A549 (cell line): Measurements from ENCODE around the gene ZNF532. TPM values are rescaled to one million over a fixed set of nuclear protein-coding genes. Genes with fewer than 3 reads are reported as not detected.

Source experiments
- ATAC-seq, 2 experiments: fragments of 200-7000 bp in 1 of 2; fragments of >200 bp in 1 of 2; cut with Nextera tagmentation in 1 of 2; cut with Tn5 transposase in 1 of 2; 3 replicates each; pipeline versions ENCODE4 v1.8.0 to v1.9.1; 2018 to 2020; ENCODE audit warnings: mild to moderate bottlenecking in 1 of 2, moderate library complexity in 1 of 2
- CTCF ChIA-PET: fragments of 300-600 bp; sonication (Branson Sonifier 250); formaldehyde crosslinking; extraction: SDS; loops from one replicate; lab custom pipeline; 2021; ENCODE audit warnings: antibody characterized with exemption, inconsistent platforms; lab: Yijun Ruan, JAX
- POLR2A ChIA-PET: fragments of 350-600 bp; formaldehyde crosslinking; extraction: SDS; loops from one replicate; lab custom pipeline; 2021; ENCODE audit warnings: antibody characterized with exemption, inconsistent platforms; lab: Yijun Ruan, JAX
- DNase-seq, 2 experiments: peaks; one replicate each; pipeline versions ENCODE4 v3.0.0 to v3.0.0-alpha.2; 2011 to 2016; ENCODE audit warnings: low read depth in 1 of 2, low spot score in 1 of 2
- FAIRE-seq: peaks from 2 replicates; lab custom pipeline; 2011; peaks lifted over from hg19 to GRCh38; lab: Jason Lieb, UNC
- H3K27ac ChIP-seq, 2 experiments: fragments of >200 bp; sonication (Bioruptor Twin); formaldehyde crosslinking; 3 replicates each; pipeline ENCODE4 v1.5.1; 2016 to 2017
- H3K4me1 ChIP-seq: fragments of >200 bp; sonication (Bioruptor Twin); formaldehyde crosslinking; 3 replicates; pipeline ENCODE4 v1.6.1; 2016
- H3K4me2 ChIP-seq: fragments of >200 bp; sonication (Bioruptor Twin); formaldehyde crosslinking; 3 replicates; pipeline ENCODE4 v1.6.1; 2016
- H3K4me3 ChIP-seq: fragments of >200 bp; sonication (Bioruptor Twin); formaldehyde crosslinking; 3 replicates; pipeline ENCODE4 v1.5.1; 2016
- H3K9me3 ChIP-seq: fragments of >200 bp; sonication (Bioruptor Twin); formaldehyde crosslinking; 3 replicates; pipeline ENCODE4 v1.6.1; 2016
- BHLHE40 ChIP-seq: IDR thresholded peaks from 2 replicates; pipeline ENCODE4 v1.6.1; 2012; ENCODE audit warnings: low read depth, low read length, inconsistent platforms
- CEBPB ChIP-seq, 2 experiments: fragments of >200 bp in 1 of 2; sonication (Bioruptor Twin) in 1 of 2; formaldehyde crosslinking in 1 of 2; IDR thresholded peaks; 2 replicates each; pipeline ENCODE4 v1.6.1; 2012 to 2016
- CHD2 ChIP-seq: fragments of 150-350 bp; IDR thresholded peaks from 2 replicates; pipeline ENCODE4 v1.6.1; 2014; ENCODE audit warnings: low read length; ENCODE audit not compliant: partially characterized antibody
- CHD4 ChIP-seq: fragments of 200-600 bp; sonication (generic); IDR thresholded peaks from 2 replicates; pipeline ENCODE4 v1.6.1; 2016; ENCODE audit warnings: antibody characterized with exemption, mild to moderate bottlenecking, borderline replicate concordance
- EHF ChIP-seq: fragments of 250-450 bp; sonication (Bioruptor Pico); IDR thresholded peaks from 2 replicates; pipeline ENCODE4 v1.5.0; 2020; ENCODE audit warnings: mild to moderate bottlenecking
- EHMT2 ChIP-seq: fragments of 200-600 bp; sonication (generic); IDR thresholded peaks from 2 replicates; pipeline ENCODE4 v1.6.1; 2016; ENCODE audit warnings: antibody characterized with exemption, low read depth, mild to moderate bottlenecking, moderate library complexity
- FOXS1 ChIP-seq: fragments of 250-450 bp; sonication (Bioruptor Pico); IDR thresholded peaks from 2 replicates; pipeline ENCODE4 v1.5.0; 2020; ENCODE audit warnings: mild to moderate bottlenecking, moderate library complexity
- GATA3 ChIP-seq: IDR thresholded peaks from 2 replicates; pipeline ENCODE4 v1.6.1; 2012; ENCODE audit warnings: borderline replicate concordance
- HDAC2 ChIP-seq: fragments of 200-600 bp; sonication (generic); IDR thresholded peaks from 2 replicates; pipeline ENCODE4 v1.6.1; 2016
- MYC ChIP-seq: IDR thresholded peaks from 2 replicates; pipeline ENCODE4 v1.6.1; 2012; ENCODE audit warnings: mild to moderate bottlenecking, inconsistent platforms, low read length, improper control_type of control experiment, borderline replicate concordance
- POLR2A ChIP-seq: IDR thresholded peaks from 2 replicates; pipeline ENCODE4 v1.6.1; 2012; ENCODE audit warnings: mild to moderate bottlenecking, low read length
- RARB ChIP-seq: fragments of 250-450 bp; sonication (Bioruptor Pico); IDR thresholded peaks from 2 replicates; pipeline ENCODE4 v1.8.0; 2021; ENCODE audit warnings: mild to moderate bottlenecking, moderate library complexity
- RCOR1 ChIP-seq: fragments of 150-350 bp; IDR thresholded peaks from 2 replicates; pipeline ENCODE4 v1.6.1; 2014; ENCODE audit warnings: antibody characterized with exemption, low read length, low read depth
- RFX5 ChIP-seq: fragments of 450-650 bp; IDR thresholded peaks from 2 replicates; pipeline ENCODE4 v1.7.1; 2014; ENCODE audit warnings: antibody characterized with exemption, mild to moderate bottlenecking, moderate library complexity
- RNF2 ChIP-seq: fragments of 200-600 bp; sonication (generic); IDR thresholded peaks from 2 replicates; pipeline ENCODE4 v1.6.1; 2016; ENCODE audit warnings: low read depth, mild to moderate bottlenecking, antibody characterized with exemption, moderate library complexity, borderline replicate concordance
- SMC3 ChIP-seq: fragments of >200 bp; sonication (Bioruptor Twin); formaldehyde crosslinking; IDR thresholded peaks from 3 replicates; pipeline ENCODE4 v1.6.1; 2018; ENCODE audit warnings: inconsistent platforms
- SREBF2 ChIP-seq: fragments of 450-650 bp; IDR thresholded peaks from 2 replicates; pipeline ENCODE4 v1.6.1; 2014; ENCODE audit warnings: mild to moderate bottlenecking, moderate library complexity
- TFCP2L1 ChIP-seq: fragments of 250-450 bp; sonication (Bioruptor Pico); IDR thresholded peaks from 2 replicates; pipeline ENCODE4 v1.5.0; 2021; ENCODE audit warnings: mild to moderate bottlenecking
- ZC3H11A ChIP-seq: fragments of 450-650 bp; IDR thresholded peaks from 2 replicates; pipeline ENCODE4 v1.6.1; 2014; ENCODE audit warnings: antibody characterized with exemption, mild to moderate bottlenecking
- WGBS: methylation state at CpG from one replicate; pipeline ENCODE4 v1.1.6; 2017; ENCODE audit errors: missing lambda C conversion rate; 5-methylcytosine and 5-hydroxymethylcytosine counted together
- polyA plus RNA-seq, 4 experiments: library from polyadenylated mRNA; depleted of rRNA in 3 of 4; stranded (reverse); fragments of >200 nt; fragmentation: RNase III in 1 of 4; extraction: RNeasy Plus Mini Kit Qiagen cat#74134 plus additional on column Dnase treatment in 1 of 4; gene quantifications; 2 replicates in 3 of 4; 3 replicates in 1 of 4; pipeline ENCODE4 v1.2.3, GENCODE V29; 2011 to 2017
- TF ChIP-seq, protein P1 (sequence below): fragments of >200 bp; sonication (Bioruptor Twin); formaldehyde crosslinking; IDR thresholded peaks from 2 replicates; pipeline ENCODE4 v1.6.1; 2016
- TF ChIP-seq, protein P2 (sequence below): fragments of >200 bp; sonication (Bioruptor Twin); formaldehyde crosslinking; IDR thresholded peaks from 3 replicates; pipeline ENCODE4 v1.5.1; 2016
- TF ChIP-seq, protein P3 (sequence below): fragments of >200 bp; sonication (Bioruptor Twin); formaldehyde crosslinking; IDR thresholded peaks from 3 replicates; pipeline ENCODE4 v1.6.1; 2016
- TF ChIP-seq, protein P4 (sequence below): fragments of 200-600 bp; sonication (generic); IDR thresholded peaks from 2 replicates; pipeline ENCODE4 v1.6.1; 2016; ENCODE audit warnings: antibody characterized with exemption, mild to moderate bottlenecking, moderate library complexity
- TF ChIP-seq, protein P5 (sequence below): fragments of 150-350 bp; IDR thresholded peaks from 2 replicates; pipeline ENCODE4 v1.6.1; 2014; ENCODE audit warnings: low read depth, mild to moderate bottlenecking, low read length
- TF ChIP-seq, protein P6 (sequence below): IDR thresholded peaks from 2 replicates; pipeline ENCODE4 v1.6.1; 2012
- TF ChIP-seq, protein P7 (sequence below): IDR thresholded peaks from 2 replicates; pipeline ENCODE4 v1.6.1; 2012

The ZNF532 gene
- polyA plus RNA-seq, 2 of the 4 experiments (the other 2 are of a cell fraction) = 26.8 to 64.6 TPM

DNA sequence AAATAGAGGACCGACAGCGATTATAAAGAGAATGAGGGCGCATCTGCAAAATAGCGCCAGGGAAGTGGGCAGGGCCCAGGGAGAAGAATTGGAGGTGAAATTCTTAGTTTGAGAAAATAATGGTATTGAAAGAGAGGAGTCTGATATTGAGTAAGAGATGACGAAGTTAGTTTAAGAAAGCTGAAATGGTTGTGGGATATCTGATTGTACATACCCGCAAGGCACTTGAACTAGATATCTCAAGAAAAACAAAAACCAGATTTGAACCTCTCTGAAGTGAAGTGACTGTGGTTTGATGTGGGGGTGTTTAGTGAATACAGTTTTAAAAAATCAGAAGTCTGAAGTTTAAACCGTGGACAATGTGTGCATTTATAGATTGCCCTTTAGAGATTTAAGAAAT is 38.9 kb downstream of the ZNF532 start:
- no peak for ATAC-seq
- H3K27ac ChIP-seq = no peak overlapping the region
- no peaks in the 10 kb centered on the region for H3K9me3 ChIP-seq
- no peak for FAIRE-seq
- POLR2A ChIA-PET = no interaction called here
- no peak for DNase-seq
- no peak overlapping the region for H3K4me3 ChIP-seq
- TF ChIP-seq, protein P1, sequence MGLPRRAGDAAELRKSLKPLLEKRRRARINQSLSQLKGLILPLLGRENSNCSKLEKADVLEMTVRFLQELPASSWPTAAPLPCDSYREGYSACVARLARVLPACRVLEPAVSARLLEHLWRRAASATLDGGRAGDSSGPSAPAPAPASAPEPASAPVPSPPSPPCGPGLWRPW = no peak
- TF ChIP-seq RNF2 = no peak
- TF ChIP-seq, protein P2, sequence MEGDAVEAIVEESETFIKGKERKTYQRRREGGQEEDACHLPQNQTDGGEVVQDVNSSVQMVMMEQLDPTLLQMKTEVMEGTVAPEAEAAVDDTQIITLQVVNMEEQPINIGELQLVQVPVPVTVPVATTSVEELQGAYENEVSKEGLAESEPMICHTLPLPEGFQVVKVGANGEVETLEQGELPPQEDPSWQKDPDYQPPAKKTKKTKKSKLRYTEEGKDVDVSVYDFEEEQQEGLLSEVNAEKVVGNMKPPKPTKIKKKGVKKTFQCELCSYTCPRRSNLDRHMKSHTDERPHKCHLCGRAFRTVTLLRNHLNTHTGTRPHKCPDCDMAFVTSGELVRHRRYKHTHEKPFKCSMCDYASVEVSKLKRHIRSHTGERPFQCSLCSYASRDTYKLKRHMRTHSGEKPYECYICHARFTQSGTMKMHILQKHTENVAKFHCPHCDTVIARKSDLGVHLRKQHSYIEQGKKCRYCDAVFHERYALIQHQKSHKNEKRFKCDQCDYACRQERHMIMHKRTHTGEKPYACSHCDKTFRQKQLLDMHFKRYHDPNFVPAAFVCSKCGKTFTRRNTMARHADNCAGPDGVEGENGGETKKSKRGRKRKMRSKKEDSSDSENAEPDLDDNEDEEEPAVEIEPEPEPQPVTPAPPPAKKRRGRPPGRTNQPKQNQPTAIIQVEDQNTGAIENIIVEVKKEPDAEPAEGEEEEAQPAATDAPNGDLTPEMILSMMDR = no peak
- no peak for TF ChIP-seq TFCP2L1 (CRISPR knock-in tag)
- TF ChIP-seq BHLHE40 = no peak
- TF ChIP-seq, protein P3, sequence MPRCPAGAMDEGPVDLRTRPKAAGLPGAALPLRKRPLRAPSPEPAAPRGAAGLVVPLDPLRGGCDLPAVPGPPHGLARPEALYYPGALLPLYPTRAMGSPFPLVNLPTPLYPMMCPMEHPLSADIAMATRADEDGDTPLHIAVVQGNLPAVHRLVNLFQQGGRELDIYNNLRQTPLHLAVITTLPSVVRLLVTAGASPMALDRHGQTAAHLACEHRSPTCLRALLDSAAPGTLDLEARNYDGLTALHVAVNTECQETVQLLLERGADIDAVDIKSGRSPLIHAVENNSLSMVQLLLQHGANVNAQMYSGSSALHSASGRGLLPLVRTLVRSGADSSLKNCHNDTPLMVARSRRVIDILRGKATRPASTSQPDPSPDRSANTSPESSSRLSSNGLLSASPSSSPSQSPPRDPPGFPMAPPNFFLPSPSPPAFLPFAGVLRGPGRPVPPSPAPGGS = no peak
- TF ChIP-seq RARB (CRISPR knock-in tag) = no peak
- TF ChIP-seq, protein P4, sequence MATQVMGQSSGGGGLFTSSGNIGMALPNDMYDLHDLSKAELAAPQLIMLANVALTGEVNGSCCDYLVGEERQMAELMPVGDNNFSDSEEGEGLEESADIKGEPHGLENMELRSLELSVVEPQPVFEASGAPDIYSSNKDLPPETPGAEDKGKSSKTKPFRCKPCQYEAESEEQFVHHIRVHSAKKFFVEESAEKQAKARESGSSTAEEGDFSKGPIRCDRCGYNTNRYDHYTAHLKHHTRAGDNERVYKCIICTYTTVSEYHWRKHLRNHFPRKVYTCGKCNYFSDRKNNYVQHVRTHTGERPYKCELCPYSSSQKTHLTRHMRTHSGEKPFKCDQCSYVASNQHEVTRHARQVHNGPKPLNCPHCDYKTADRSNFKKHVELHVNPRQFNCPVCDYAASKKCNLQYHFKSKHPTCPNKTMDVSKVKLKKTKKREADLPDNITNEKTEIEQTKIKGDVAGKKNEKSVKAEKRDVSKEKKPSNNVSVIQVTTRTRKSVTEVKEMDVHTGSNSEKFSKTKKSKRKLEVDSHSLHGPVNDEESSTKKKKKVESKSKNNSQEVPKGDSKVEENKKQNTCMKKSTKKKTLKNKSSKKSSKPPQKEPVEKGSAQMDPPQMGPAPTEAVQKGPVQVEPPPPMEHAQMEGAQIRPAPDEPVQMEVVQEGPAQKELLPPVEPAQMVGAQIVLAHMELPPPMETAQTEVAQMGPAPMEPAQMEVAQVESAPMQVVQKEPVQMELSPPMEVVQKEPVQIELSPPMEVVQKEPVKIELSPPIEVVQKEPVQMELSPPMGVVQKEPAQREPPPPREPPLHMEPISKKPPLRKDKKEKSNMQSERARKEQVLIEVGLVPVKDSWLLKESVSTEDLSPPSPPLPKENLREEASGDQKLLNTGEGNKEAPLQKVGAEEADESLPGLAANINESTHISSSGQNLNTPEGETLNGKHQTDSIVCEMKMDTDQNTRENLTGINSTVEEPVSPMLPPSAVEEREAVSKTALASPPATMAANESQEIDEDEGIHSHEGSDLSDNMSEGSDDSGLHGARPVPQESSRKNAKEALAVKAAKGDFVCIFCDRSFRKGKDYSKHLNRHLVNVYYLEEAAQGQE = no peak
- TF ChIP-seq ZC3H11A = no peak
- TF ChIP-seq POLR2A = no peak
- no peak for TF ChIP-seq MYC
- no peak for TF ChIP-seq RFX5
- no peak for TF ChIP-seq CEBPB (IDR thresholded peaks at IDR 0.05)
- no peak for TF ChIP-seq EHMT2
- TF ChIP-seq CHD2 = no peak
- TF ChIP-seq FOXS1 (CRISPR knock-in tag) = no peak
- TF ChIP-seq RCOR1 = no peak
- TF ChIP-seq HDAC2 = no peak
- TF ChIP-seq GATA3 = no peak
- CTCF ChIA-PET = interaction anchor here (1.0 kb wide), 1 partner anchor 167 kb away, joined by 5 read pairs; no protein-coding TSS in a partner anchor
- 95% methylated on average over 7 of the region's 7 CpGs for WGBS
- H3K4me1 ChIP-seq = 0 out of 3 replicates have a peak, but pooled peaks cover 4% of the 10 kb centered on the region
- no peak overlapping the region for H3K4me2 ChIP-seq

DNA sequence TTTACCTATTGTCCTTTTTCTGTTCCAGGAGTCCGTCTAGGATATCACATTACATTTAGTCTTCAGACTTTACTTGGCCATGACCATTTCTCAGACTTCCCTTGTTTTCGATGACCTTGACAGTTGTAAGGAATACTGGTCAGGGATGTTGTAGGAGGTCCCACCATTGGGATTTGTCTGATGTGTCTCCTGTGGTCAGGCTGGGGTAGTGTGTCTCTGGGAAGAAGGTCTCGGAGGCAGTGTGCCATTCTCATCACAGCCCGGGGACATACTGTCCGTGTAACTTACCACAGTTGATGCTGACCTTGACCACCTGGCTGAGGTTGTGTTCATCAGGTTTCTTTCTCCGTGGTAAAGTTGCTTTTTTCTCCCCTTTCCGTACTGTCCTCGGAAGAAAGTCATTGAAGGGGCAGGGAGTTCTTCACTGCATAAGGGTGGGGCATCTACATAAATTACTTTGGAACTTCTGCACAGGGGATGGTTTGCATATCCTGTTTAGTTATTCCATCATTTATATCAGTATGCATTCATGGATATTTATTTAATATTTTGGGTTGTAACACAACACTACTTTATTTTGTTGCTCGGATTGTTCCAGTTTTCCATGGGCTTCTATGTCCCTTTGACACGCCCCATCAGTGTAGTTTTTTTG is 41.2 kb downstream of the ZNF532 start:
- H3K4me1 ChIP-seq = peaks cover 10% of the 10 kb centered on the region
- no peak for ATAC-seq
- no peak for FAIRE-seq
- no peak overlapping the region for H3K4me2 ChIP-seq
- H3K27ac ChIP-seq = no peak overlapping the region
- ChIA-PET CTCF (interaction anchor here (0.8 to 1.0 kb wide), 2 partner anchors 19 to 600 kb away, joined by 3 read pairs; no protein-coding TSS in a partner anchor), POLR2A (no interaction called here)
- DNase-seq = no peak
- no peak overlapping the region for H3K4me3 ChIP-seq
- H3K9me3 ChIP-seq = no peaks in the 10 kb centered on the region
- 89% methylated on average over 10 of the region's 10 CpGs for WGBS
- TF ChIP-seq RARB (CRISPR knock-in tag) = no peak
- TF ChIP-seq, protein P5, sequence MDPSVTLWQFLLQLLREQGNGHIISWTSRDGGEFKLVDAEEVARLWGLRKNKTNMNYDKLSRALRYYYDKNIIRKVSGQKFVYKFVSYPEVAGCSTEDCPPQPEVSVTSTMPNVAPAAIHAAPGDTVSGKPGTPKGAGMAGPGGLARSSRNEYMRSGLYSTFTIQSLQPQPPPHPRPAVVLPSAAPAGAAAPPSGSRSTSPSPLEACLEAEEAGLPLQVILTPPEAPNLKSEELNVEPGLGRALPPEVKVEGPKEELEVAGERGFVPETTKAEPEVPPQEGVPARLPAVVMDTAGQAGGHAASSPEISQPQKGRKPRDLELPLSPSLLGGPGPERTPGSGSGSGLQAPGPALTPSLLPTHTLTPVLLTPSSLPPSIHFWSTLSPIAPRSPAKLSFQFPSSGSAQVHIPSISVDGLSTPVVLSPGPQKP = no peak
- TF ChIP-seq, protein P6, sequence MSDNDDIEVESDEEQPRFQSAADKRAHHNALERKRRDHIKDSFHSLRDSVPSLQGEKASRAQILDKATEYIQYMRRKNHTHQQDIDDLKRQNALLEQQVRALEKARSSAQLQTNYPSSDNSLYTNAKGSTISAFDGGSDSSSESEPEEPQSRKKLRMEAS = no peak
- TF ChIP-seq EHF (CRISPR knock-in tag) = no peak
- TF ChIP-seq, protein P7, sequence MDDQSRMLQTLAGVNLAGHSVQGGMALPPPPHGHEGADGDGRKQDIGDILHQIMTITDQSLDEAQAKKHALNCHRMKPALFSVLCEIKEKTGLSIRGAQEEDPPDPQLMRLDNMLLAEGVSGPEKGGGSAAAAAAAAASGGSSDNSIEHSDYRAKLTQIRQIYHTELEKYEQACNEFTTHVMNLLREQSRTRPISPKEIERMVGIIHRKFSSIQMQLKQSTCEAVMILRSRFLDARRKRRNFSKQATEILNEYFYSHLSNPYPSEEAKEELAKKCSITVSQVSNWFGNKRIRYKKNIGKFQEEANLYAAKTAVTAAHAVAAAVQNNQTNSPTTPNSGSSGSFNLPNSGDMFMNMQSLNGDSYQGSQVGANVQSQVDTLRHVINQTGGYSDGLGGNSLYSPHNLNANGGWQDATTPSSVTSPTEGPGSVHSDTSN = no peak
- TF ChIP-seq GATA3 = no peak
- no peak for TF ChIP-seq SREBF2
- TF ChIP-seq, protein P2 = no peak
- TF ChIP-seq FOXS1 (CRISPR knock-in tag) = no peak
- TF ChIP-seq SMC3 = no peak
- TF ChIP-seq CHD4 = no peak
